ENCODE data around the gene IRF2BP2. TPM values are rescaled to one million over a fixed set of nuclear protein-coding genes. Genes with fewer than 3 reads are reported as not detected.
"Not testable (repeated sequence)": the region's sequence is repeated elsewhere in the genome, so short reads cannot be mapped to it uniquely, and the experiment has no call there.

Gene IRF2BP2
- total RNA-seq, 1 donor from 2014 or later = 72.9 TPM

- TF ChIP-seq CTCF (IDR thresholded peaks at IDR 0.05) = no peak
- Histone ChIP-seq H3K4me3 (no peak overlapping the region), H3K4me1 (no peaks in the 10 kb centered on the region), H3K36me3 (no peaks in the 10 kb centered on the region), H3K27me3 (no peaks in the 10 kb centered on the region), H3K9me3 (no peaks in the 10 kb centered on the region), H3K27ac (no peak overlapping the region)
- DNase-seq (ENCODE audit: extremely low spot score in 2 of 2) = no peak
- intact Hi-C loops (cut with DNase I) = no loop called here
These were observed 33.3 kb upstream of the IRF2BP2 start for GRCh38 chr1:234643111-234643849.

- TF ChIP-seq POLR2AphosphoS5 (IDR thresholded peaks at IDR 0.05; ENCODE audit: insufficient read depth in 1 of 2, low read depth in 1 of 2) = no peak
- TF ChIP-seq CTCF (IDR thresholded peaks at IDR 0.05) = no peak
- TF ChIP-seq POLR2A (IDR thresholded peaks at IDR 0.05) = no peak
- H3K36me3 ChIP-seq = no peaks in the 10 kb centered on the region
- intact Hi-C loops (cut with DNase I) = no loop called here
- H3K4me1 ChIP-seq = no peaks in the 10 kb centered on the region
- H3K9me3 ChIP-seq = no peaks in the 10 kb centered on the region
- no peaks in the 10 kb centered on the region for H3K27me3 ChIP-seq
- no peak overlapping the region for H3K4me3 ChIP-seq
- no peak for DNase-seq (ENCODE audit: extremely low spot score in 2 of 2)
- no peak overlapping the region for H3K27ac ChIP-seq
These were observed 32.5 kb upstream of the IRF2BP2 start for GRCh38 chr1:234642428-234642827.

- Histone ChIP-seq H3K36me3 (no peaks in the 10 kb centered on the region), H3K27ac (no peak overlapping the region), H3K27me3 (no peaks in the 10 kb centered on the region), H3K4me1 (no peaks in the 10 kb centered on the region), H3K9me3 (no peaks in the 10 kb centered on the region), H3K4me3 (no peak overlapping the region)
- TF ChIP-seq POLR2AphosphoS5 (IDR thresholded peaks at IDR 0.05; ENCODE audit: insufficient read depth in 1 of 2, low read depth in 1 of 2) = no peak
- TF ChIP-seq POLR2A (IDR thresholded peaks at IDR 0.05) = no peak
- no peak for TF ChIP-seq CTCF (IDR thresholded peaks at IDR 0.05)
- no peak for DNase-seq (ENCODE audit: extremely low spot score in 2 of 2)
- intact Hi-C loops (cut with DNase I) = no loop called here
These were observed 30.0 kb upstream of the IRF2BP2 start for GRCh38 chr1:234639961-234640360.

GRCh38 chr1:234638832-234639799, 29.1 kb upstream of the IRF2BP2 start:
- DNase-seq (ENCODE audit: extremely low spot score in 2 of 2) = no peak
- Histone ChIP-seq H3K4me3 (no peak overlapping the region), H3K36me3 (no peaks in the 10 kb centered on the region), H3K27ac (no peak overlapping the region), H3K27me3 (no peaks in the 10 kb centered on the region), H3K9me3 (no peaks in the 10 kb centered on the region), H3K4me1 (no peaks in the 10 kb centered on the region)
- TF ChIP-seq CTCF (IDR thresholded peaks at IDR 0.05) (no peak), POLR2A (IDR thresholded peaks at IDR 0.05) (no peak), POLR2AphosphoS5 (IDR thresholded peaks at IDR 0.05; ENCODE audit: insufficient read depth in 1 of 2, low read depth in 1 of 2) (no peak)
- intact Hi-C loops (cut with DNase I) = no loop called here

GRCh38 chr1:234634922-234635321, 24.9 kb upstream of the IRF2BP2 start:
- DNase-seq (ENCODE audit: extremely low spot score in 2 of 2); H3K27me3 ChIP-seq; H3K4me3 ChIP-seq; intact Hi-C loops (cut with DNase I); H3K27ac ChIP-seq; H3K9me3 ChIP-seq; H3K4me1 ChIP-seq; H3K36me3 ChIP-seq: not testable (repeated sequence)
